Measurements from ENCODE around the gene PDE11A.

DNA sequence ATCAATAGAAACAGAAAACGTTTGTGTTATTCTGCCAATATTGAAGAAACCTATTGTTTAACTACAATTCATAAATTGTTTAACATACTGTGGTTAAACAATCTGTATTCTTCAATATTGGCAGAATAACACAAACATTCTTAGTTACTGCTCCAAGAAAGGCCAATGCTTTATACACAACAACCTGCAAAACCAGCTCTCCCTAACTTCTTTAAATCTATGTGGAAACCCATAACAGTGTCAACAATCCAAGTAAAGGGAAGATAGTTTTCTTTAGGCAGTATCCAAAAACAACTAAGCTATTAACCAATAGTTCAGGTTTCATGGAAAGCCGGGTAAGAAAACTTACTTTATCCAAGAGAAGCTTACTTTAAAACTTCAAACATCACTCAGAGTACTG, 33.5 kb upstream of the PDE11A start:
- no peak for TF ChIP-seq RAD21 (IDR thresholded peaks at IDR 0.05; ENCODE audit: low read depth)
- TF ChIP-seq, protein P1, sequence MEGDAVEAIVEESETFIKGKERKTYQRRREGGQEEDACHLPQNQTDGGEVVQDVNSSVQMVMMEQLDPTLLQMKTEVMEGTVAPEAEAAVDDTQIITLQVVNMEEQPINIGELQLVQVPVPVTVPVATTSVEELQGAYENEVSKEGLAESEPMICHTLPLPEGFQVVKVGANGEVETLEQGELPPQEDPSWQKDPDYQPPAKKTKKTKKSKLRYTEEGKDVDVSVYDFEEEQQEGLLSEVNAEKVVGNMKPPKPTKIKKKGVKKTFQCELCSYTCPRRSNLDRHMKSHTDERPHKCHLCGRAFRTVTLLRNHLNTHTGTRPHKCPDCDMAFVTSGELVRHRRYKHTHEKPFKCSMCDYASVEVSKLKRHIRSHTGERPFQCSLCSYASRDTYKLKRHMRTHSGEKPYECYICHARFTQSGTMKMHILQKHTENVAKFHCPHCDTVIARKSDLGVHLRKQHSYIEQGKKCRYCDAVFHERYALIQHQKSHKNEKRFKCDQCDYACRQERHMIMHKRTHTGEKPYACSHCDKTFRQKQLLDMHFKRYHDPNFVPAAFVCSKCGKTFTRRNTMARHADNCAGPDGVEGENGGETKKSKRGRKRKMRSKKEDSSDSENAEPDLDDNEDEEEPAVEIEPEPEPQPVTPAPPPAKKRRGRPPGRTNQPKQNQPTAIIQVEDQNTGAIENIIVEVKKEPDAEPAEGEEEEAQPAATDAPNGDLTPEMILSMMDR (IDR thresholded peaks at IDR 0.05 in 2 of 3, conservative IDR thresholded peaks at IDR 0.05 in 1 of 3; ENCODE audit: borderline replicate concordance in 1 of 3, insufficient read depth in 1 of 3, low read depth in 2 of 3, low read length in 2 of 3) = no peak
- no peak for TF ChIP-seq SRF (IDR thresholded peaks at IDR 0.05; ENCODE audit: low read depth)
- no peak for TF ChIP-seq EGR1 (IDR thresholded peaks at IDR 0.05; ENCODE audit: low read depth)
